ENCODE measurements around the gene OSER1. TPM values are rescaled to one million over a fixed set of nuclear protein-coding genes. Genes with fewer than 3 reads are reported as not detected.

Gene OSER1
- total RNA-seq, 1 donor from 2014 or later, result 29.9 TPM

GRCh38 chr20:44228465-44229258 lies 18.1 kb upstream of the OSER1 start:
- peak; percentile 78 for DNase-seq (ENCODE audit: low spot score)

DNA sequence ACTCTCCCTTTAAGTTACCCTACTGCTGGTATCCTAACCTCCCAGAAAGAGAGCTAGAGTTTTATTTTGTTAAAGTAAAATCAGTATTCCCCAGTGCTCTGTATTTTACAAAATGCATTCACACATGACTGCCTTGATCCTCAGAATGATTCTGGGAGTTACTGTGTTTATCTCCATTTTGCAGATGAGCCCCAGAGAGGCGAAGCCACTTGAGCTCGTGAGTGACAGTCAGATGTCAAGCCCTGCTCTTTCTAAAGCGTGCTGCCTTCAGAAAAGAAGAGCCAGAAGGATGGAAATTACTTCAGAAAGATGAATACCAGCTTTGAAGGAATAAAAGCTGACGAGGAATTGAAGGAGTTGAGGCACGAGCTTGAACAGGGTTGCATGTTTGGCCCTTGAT lies 14.1 kb upstream of the OSER1 start:
- peak; percentile 37 for DNase-seq (ENCODE audit: low spot score)

- DNase-seq (ENCODE audit: low spot score), result no peak
These were observed 13.2 kb upstream of the OSER1 start for GRCh38 chr20:44223721-44224120.

DNA sequence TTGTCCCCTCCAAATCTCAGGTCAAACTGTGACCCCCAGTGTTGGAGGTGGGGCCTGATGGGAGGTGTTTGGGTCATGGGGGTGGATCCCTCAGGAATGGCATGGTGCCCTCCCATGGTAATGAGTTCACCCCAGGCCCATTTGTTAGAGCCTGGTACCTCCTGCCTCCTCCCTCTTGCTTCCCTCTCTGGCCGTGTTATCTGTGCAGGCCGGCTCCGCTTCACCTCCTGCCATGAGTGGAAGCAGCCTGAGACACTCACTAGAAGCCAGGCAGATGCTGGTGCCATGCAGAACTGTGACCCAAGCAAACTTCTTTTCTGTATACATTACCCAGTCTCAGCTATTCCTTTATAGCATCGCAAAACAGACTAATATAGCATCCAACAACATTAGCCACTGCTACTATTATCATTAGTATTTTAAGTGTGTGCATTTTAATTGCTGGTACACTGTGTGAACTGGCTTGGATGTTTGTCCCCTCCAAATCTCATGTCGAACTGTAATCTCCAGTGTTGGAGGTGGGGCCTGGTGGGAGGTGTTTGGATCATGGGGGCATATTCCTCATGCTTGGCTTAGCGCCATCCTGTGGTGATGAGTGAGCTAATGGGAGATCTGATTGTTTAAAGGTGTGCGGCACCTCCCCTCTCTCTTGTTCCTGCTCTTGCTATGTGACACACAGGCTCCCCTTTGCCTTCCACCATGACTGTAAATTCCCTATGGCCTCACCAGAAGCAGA lies 12.2 kb upstream of the OSER1 start:
- DNase-seq (ENCODE audit: low spot score), result no peak

GRCh38 chr20:44222027-44222426 lies 11.5 kb upstream of the OSER1 start:
- no peak for DNase-seq (ENCODE audit: low spot score)

DNA sequence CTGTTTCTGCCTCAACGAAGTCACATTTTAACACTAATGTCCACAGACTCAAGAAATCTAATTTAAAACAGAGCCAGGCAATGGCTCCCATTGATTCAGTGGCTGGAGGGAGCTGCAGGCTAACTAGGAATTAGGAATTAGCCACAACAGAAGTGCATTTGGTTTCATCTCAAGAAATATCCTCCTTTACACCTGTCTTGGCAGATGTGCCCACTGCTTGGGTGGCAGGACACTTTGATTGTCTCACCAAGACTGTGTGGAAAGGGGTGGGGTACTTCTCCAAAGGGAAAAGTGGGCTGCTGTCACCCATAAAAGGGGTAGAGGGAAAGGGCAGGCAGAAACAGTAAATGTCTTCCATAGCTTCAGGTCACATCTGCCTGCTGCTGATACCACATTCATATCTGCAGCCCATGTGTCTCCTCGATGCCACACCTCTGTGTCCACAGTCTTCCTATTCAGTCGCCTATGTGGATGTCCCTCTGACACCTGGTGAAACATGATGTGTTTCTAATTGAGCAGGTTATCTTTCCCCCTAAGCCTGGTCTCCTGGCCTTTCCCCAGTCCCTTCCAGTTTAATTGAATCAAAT lies 10.9 kb upstream of the OSER1 start:
- no peak for DNase-seq (ENCODE audit: low spot score)

GRCh38 chr20:44219791-44220190 lies 9.2 kb upstream of the OSER1 start:
- DNase-seq (ENCODE audit: low spot score), result no peak

DNA sequence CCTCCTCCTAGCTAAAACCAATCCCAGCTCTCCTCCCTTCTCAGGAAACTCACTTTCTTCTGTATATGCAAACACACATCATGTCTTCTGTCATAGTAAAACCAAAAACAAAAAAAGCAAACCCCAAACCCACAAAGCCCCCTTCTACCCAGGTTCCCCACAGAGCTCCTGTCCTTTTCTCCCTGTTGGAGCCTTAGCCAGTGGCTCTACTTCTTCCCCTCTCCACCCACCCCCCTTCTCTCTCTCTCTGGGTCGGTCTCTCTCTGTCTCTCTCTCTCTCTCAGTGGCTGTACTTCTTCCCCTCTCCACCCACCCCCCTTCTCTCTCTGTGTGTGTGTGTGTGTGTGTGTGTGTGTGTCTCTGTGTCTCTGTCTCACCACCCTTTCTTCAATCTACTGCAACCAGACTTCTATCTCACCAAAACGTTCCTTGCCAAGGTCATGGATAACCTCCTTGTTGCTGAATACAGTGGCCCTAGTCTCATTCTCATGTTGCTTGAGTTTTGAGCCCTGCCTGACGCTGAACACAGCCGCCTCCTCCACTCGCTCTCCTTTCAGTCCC lies 8.7 kb upstream of the OSER1 start:
- DNase-seq (ENCODE audit: low spot score), result no peak

DNA sequence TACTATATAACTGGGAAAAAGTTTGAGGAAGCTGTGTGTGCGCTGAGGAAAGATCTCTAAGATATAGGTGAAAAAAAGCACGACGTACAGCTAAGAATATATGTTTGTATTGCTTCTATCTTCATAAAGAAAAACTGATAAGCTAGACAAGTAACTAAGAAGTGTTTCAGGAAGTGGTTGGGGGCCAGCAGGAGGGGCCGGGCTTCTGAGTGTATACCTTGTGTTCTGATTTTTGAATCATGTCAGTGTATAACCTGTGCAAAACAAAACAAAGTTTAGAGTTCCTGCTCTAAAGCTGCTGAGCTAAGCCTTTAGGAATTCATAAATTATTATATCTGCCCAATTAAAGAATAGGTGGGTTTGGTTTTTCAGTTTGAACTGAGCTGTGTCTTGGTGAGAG lies 7.9 kb upstream of the OSER1 start:
- no peak for DNase-seq (ENCODE audit: low spot score)

DNA sequence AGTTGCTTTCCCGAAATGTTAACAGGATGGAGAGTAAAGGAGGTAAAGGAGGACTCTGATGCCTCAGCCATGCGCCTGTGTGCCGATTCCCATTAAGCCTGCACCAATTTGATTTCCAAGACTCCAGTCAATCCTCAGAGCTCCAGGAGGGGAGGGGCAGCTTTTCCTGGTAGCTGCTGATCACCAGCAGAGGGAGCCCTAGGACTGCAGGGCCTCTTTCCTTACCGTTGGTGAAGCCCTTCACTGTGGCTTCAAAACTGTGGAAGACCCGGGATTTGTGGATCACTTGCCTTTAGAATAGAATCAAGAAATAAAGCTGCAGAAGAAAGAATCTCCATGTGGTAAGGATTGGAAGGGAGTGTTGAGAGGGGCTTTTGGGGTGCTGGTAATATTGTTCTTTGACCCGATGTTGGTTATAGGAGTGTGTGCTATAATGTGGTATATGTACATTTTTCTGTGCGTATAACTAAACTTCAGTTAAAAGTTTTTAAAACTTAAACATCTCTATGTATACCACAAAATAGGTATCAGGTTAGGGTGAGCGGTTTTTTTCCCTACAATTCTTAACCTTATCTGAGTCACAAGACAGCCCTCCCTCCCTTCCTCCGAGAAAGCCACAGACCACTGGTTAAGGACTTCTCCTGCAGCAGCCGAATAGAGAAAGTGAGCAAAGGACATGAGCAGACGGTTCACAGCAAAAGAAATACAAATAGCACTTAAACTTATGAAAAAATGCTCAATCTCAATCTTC lies 6.9 kb upstream of the OSER1 start:
- no peak for DNase-seq (ENCODE audit: low spot score)

DNA sequence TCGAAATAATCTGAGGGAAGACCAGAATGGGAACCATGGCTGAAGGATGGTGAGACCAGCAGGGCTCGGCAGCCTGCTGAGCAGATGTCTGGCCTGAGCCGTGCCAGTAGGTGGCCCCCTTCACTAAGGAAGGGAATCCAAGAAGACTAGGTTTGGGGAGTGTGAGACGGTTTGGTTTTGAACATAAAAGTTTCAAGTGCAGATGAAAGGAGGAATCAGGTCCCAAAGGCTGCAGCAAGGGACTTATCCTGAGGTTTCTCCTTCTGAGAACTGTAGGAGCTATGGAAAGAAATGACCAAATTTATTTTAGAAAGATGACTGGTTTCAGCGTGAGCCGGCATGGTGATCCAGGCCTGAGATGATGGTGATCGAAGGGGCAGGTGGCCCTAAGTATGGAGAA lies 4.6 kb upstream of the OSER1 start:
- no peak for DNase-seq (ENCODE audit: low spot score)

- no peak for DNase-seq (ENCODE audit: low spot score)
These were observed 2.2 kb upstream of the OSER1 start for GRCh38 chr20:44212792-44213191.

GRCh38 chr20:44211177-44212039 lies 837 bp upstream of the OSER1 start:
- no peak for DNase-seq (ENCODE audit: low spot score)

DNA sequence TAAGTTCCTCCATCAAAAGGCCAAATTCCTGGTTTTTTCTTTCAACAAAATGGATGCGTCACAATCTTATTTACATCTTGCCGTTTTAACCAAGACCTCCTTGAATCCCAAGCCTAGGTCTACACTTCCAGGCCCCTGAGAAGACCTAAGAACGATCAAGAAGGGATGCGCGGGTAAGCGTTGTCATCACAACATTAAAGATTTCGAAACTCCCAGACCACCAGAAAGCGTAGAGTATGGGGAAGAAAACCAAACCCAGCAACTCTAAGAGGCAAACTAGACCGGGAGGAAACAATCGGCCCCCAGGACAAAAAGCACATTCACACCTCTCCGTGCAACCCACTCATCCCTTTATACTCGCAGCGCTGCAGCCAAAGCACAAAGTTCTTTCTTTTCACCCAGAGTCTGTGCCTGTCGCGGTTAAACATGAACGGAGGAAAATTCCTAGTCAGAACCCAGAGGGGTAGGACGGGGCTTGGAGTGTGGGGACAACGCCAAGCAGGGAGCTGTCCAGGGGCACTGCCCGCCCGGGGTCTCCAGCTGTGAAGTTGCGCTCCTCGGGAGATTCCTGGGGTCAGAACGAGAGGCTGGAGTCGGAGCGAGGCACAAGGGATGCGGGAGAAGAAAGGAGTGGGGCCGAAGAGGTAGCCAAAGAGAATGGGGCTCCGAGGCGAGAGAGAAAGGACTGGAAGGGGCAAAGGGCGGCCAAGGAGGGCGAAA lies 725 bp downstream of the OSER1 start:
- DNase-seq (ENCODE audit: low spot score), result no peak

GRCh38 chr20:44208770-44209169 lies 1.8 kb downstream of the OSER1 start:
- no peak for DNase-seq (ENCODE audit: low spot score)

DNA sequence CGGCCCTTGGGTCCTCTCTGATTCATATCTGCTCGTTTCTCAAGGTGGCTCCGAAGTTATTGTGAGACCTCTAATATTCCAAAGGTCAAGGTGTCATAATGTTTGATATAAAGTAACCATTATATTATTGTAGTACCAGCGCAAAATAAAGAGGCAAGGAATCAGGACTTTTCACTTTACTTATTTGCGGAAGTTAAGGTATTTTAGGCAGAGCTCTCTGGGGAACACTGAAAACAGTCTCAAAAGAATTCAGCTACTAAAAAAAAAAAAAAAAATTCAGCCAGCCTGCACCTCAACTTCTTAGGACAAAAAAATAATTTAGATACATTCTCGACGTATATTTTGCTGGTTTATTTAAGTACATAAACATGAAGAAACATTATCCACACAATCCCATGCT lies 2.4 kb downstream of the OSER1 start:
- DNase-seq (ENCODE audit: low spot score), result no peak

DNA sequence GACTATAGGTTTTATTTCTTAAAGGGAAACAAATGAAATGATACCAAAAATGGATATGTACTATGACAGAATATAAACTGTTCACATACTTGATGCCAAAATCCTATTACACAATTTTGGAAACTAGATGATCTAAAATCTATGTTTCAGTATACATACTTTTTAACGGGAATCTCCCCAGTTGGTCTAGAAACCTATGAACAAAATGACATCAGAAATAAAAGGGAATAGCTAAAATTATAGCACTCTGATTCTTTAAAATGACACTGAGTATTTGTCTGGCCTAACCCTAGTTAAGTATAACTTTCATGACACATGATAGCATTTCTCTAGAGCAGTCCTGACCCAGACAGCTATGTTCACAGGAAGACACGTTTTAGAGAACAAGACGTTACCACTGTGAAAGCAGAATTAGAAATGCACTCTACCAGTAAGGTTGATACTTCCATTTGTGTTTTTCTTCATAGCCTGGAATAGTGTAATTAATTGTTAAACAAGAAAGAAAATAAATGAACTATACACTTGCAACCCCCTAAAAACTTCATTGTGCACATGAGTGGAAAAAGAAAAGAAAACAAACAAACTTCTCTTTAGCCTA lies 3.3 kb downstream of the OSER1 start:
- DNase-seq (ENCODE audit: low spot score), result no peak

- no peak for DNase-seq (ENCODE audit: low spot score)
These were observed 4.4 kb downstream of the OSER1 start for GRCh38 chr20:44206132-44206531.

DNA sequence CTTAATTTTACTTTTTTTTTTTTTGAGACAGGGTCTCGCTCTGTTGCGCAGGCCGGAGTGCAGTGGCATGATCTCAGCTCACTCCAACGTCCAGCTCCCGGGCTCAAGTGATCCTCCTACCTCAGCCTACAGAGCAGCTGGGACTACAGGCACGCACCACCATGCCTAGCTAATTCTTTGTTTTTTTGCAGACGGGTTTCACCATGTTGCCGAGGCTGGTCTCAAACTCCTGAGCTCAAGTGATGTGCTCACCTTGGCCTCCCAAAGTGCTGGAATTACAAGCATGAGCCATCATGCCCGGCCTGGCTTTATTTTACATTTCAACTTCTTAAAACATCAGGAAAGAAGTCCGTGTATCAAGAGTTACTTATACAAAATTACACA lies 5.7 kb downstream of the OSER1 start:
- no peak for DNase-seq (ENCODE audit: low spot score)
